ENCODE results near the gene SYNDIG1. TPM values are rescaled to one million over a fixed set of nuclear protein-coding genes. Genes with fewer than 3 reads are reported as not detected.

SYNDIG1 gene
- total and polyA plus RNA-seq, 9 of the 15 experiments (the other 6 are each of a cell fraction or from before 2014, with no cell fraction given), result not detected

DNA sequence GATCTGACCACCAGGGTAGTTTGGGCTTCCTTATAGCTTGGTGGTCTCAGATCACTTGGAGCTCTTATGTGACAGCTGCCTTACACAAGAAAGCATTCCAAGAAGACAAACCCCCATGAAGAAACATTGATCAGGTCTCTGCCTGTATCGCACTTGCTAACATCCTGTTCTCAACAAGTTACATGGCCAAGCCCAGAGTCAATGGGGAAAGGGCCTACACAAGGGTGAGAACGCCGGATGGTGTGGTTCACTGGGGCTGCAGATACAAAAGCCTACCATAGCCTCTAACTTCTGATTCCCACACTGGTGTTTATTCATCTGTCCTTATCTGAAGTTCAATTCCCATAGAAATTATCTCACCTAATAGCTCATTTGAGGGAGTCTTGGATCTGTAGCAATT is 235.5 kb downstream of the SYNDIG1 start:
- H3K4me3 ChIP-seq, result no peak overlapping the region
- no peak overlapping the region for H3K4me2 ChIP-seq (ENCODE audit: insufficient read depth, low read length)
- in situ Hi-C loops (cut with MboI), result no loop called here
- H3K9me3 ChIP-seq (replicated peaks; ENCODE audit: control insufficient read depth, insufficient read depth, low read depth, low read length), result no peaks in the 10 kb centered on the region
- H3K9me1 ChIP-seq (ENCODE audit: control insufficient read depth, insufficient read depth, low read length), result no peaks in the 10 kb centered on the region
- H3K27me3 ChIP-seq (ENCODE audit: control insufficient read depth in 2 of 2, insufficient read depth in 2 of 2, low read length in 2 of 2), result no peaks in the 10 kb centered on the region
- WGBS (ENCODE audit: insufficient coverage, low coverage, missing lambda C conversion rate), result 0% methylated on average over 3 of the region's 3 CpGs
- no peaks in the 10 kb centered on the region for H3K36me3 ChIP-seq (ENCODE audit: control insufficient read depth, insufficient read depth, low read length)
- FAIRE-seq (no peak), ATAC-seq (no peak), DNase-seq (ENCODE audit: extremely low read depth in 1 of 4, low spot score in 3 of 4) (no peak)
- no TSS peak for BruUV-seq (replicated peaks)
- no peak overlapping the region for H3K27ac ChIP-seq (ENCODE audit: extremely low read depth, low read depth, low read length)
- no peak overlapping the region for H2AFZ ChIP-seq (ENCODE audit: low read depth, low read length)
- no peaks in the 10 kb centered on the region for H3K4me1 ChIP-seq (replicated peaks in 1 of 2; ENCODE audit: control insufficient read depth in 2 of 2, insufficient read depth in 2 of 2, low read length in 2 of 2)
- ChIA-PET CTCF (ENCODE audit: low intra/inter-chr PET ratio) (no interaction called here), POLR2A (interaction anchor here (0.8 kb wide), 1 partner anchor 47 kb away, joined by 3 read pairs; no protein-coding TSS in a partner anchor)
- H3K79me2 ChIP-seq (ENCODE audit: control insufficient read depth, insufficient read depth, low read length), result no peaks in the 10 kb centered on the region
- H3K9ac ChIP-seq (ENCODE audit: insufficient read depth in 1 of 2, low read depth in 2 of 2, low read length in 2 of 2), result no peak overlapping the region
- intact Hi-C loops (cut with micrococcal nuclease), result no loop called here
- H4K20me1 ChIP-seq (replicated peaks; ENCODE audit: control insufficient read depth, insufficient read depth, low read length), result no peaks in the 10 kb centered on the region
- TF ChIP-seq ZBTB12 (CRISPR knock-in tag; IDR thresholded peaks at IDR 0.05) (no peak), ZBTB34 (CRISPR knock-in tag; IDR thresholded peaks at IDR 0.05) (no peak), ZNF668 (CRISPR knock-in tag; IDR thresholded peaks at IDR 0.05) (no peak), POLR3G (IDR thresholded peaks at IDR 0.05; ENCODE audit: extremely low read depth, insufficient read length, insufficient replicate concordance) (no peak), JUN (IDR thresholded peaks at IDR 0.05; ENCODE audit: borderline replicate concordance, low read depth, low read length) (no peak), JUN (CRISPR knock-in tag; IDR thresholded peaks at IDR 0.05; ENCODE audit: borderline replicate concordance) (no peak)
